Measurements from ENCODE around the gene DAZAP2. TPM values are rescaled to one million over a fixed set of nuclear protein-coding genes. Genes with fewer than 3 reads are reported as not detected.

The DAZAP2 gene
- total and polyA plus RNA-seq, 2 of the 4 experiments (the other 2 are of a cell fraction), result 62.2 to 202 TPM

DNA sequence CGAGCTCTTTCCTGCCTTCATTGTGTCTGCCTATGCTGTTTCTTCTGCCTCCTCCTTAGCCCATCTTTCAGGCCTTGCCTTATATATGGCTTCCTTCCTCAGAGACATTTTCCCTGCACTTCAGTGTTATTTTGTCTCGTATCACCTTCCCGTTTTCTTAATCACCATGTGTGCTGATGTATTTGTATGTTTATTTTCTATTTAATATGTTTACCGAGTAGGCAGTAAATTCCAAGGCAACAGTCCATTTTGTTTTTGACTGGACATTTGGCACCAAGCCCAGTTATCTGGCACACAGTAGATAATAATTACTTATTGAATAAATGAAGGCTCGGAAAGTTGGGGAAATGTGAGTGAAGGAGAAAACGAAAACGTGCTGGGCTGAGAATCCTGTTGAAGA lies 16.2 kb upstream of the DAZAP2 start:
- POLR2A ChIA-PET (ENCODE audit: unreplicated experiment), result no interaction called here
- no TSS peak for BruUV-seq (replicated peaks)
- H2BK20ac ChIP-seq (ENCODE audit: low read depth, low read length), result no peak overlapping the region

More for the DNA sequence above, 16.2 kb upstream of the DAZAP2 start:
- Histone ChIP-seq H3K4me2 (ENCODE audit: low read depth, low read length) (no peak overlapping the region), H3K23ac (ENCODE audit: low read depth, low read length) (no peak overlapping the region), H3K79me1 (ENCODE audit: low read depth in 1 of 2, low read length in 2 of 2) (peaks cover 3 to 9% of the 10 kb centered on the region in 2 experiments; a peak in 3 of 4 replicates), H2AK5ac (ENCODE audit: low read depth, low read length) (no peak overlapping the region), H3K9me1 (ENCODE audit: insufficient read depth, low read length) (peaks cover 4% of the 10 kb centered on the region; the same call in 1 of the 2 replicates), H3K27ac (ENCODE audit: insufficient read depth, low read length) (no peak overlapping the region), H2AK9ac (replicated peaks; ENCODE audit: low read depth, low read length, poor library complexity) (no peak overlapping the region), H3K27me3 (ENCODE audit: control insufficient read depth, insufficient read depth, low read length) (no peaks in the 10 kb centered on the region), H3K9ac (ENCODE audit: low read depth, low read length) (no peak overlapping the region), H2AFZ (replicated peaks; ENCODE audit: low read length, poor library complexity) (no peak overlapping the region), H4K8ac (ENCODE audit: low read depth in 2 of 2, low read length in 2 of 2) (no peak overlapping the region), H3K4ac (ENCODE audit: low read depth, low read length) (no peak overlapping the region), H3K56ac (ENCODE audit: extremely low read depth, insufficient read depth, low read length) (no peak overlapping the region), H2BK15ac (ENCODE audit: low read depth, low read length) (no peak overlapping the region), H2BK5ac (ENCODE audit: low read depth, low read length, poor library complexity, severe bottlenecking) (no peak overlapping the region), H3K4me1 (ENCODE audit: control insufficient read depth, insufficient read depth, low read length) (peaks cover 4% of the 10 kb centered on the region), H3K18ac (ENCODE audit: low read depth, low read length) (no peak overlapping the region), H3K9me3 (ENCODE audit: control insufficient read depth, insufficient read depth, low read length) (no peaks in the 10 kb centered on the region), H3K4me3 (ENCODE audit: insufficient read depth, low read depth, low read length) (no peak overlapping the region), H3K36me3 (ENCODE audit: control insufficient read depth, insufficient read depth, low read length) (no peaks in the 10 kb centered on the region), H4K5ac (ENCODE audit: low read depth, low read length) (no peak overlapping the region), H3K14ac (replicated peaks; ENCODE audit: low read depth, low read length) (no peak overlapping the region), H4K20me1 (ENCODE audit: insufficient read depth, low read length) (no peaks in the 10 kb centered on the region), H2BK120ac (ENCODE audit: low read depth, low read length) (no peak overlapping the region), H4K91ac (ENCODE audit: insufficient read depth, low read depth, low read length) (no peak overlapping the region)
- dilution Hi-C loops (cut with HindIII; ENCODE audit: low sequenced_read_pairs, unreplicated experiment), result no loop called here
- CTCF ChIA-PET, result no interaction called here
- TF ChIP-seq, protein P1, sequence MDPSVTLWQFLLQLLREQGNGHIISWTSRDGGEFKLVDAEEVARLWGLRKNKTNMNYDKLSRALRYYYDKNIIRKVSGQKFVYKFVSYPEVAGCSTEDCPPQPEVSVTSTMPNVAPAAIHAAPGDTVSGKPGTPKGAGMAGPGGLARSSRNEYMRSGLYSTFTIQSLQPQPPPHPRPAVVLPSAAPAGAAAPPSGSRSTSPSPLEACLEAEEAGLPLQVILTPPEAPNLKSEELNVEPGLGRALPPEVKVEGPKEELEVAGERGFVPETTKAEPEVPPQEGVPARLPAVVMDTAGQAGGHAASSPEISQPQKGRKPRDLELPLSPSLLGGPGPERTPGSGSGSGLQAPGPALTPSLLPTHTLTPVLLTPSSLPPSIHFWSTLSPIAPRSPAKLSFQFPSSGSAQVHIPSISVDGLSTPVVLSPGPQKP (IDR thresholded peaks at IDR 0.05; ENCODE audit: borderline replicate concordance, low read depth, low read length), result no peak
- no peak for TF ChIP-seq SMC3 (IDR thresholded peaks at IDR 0.05; ENCODE audit: low read depth, low read length)
- TF ChIP-seq, protein P2, sequence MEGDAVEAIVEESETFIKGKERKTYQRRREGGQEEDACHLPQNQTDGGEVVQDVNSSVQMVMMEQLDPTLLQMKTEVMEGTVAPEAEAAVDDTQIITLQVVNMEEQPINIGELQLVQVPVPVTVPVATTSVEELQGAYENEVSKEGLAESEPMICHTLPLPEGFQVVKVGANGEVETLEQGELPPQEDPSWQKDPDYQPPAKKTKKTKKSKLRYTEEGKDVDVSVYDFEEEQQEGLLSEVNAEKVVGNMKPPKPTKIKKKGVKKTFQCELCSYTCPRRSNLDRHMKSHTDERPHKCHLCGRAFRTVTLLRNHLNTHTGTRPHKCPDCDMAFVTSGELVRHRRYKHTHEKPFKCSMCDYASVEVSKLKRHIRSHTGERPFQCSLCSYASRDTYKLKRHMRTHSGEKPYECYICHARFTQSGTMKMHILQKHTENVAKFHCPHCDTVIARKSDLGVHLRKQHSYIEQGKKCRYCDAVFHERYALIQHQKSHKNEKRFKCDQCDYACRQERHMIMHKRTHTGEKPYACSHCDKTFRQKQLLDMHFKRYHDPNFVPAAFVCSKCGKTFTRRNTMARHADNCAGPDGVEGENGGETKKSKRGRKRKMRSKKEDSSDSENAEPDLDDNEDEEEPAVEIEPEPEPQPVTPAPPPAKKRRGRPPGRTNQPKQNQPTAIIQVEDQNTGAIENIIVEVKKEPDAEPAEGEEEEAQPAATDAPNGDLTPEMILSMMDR (conservative IDR thresholded peaks at IDR 0.05; ENCODE audit: low read depth, low read length), result no peak
- TF ChIP-seq RAD21 (IDR thresholded peaks at IDR 0.05; ENCODE audit: low read length), result no peak
- TF ChIP-seq, protein P3, sequence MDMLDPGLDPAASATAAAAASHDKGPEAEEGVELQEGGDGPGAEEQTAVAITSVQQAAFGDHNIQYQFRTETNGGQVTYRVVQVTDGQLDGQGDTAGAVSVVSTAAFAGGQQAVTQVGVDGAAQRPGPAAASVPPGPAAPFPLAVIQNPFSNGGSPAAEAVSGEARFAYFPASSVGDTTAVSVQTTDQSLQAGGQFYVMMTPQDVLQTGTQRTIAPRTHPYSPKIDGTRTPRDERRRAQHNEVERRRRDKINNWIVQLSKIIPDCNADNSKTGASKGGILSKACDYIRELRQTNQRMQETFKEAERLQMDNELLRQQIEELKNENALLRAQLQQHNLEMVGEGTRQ (IDR thresholded peaks at IDR 0.05; ENCODE audit: low read depth, low read length), result no peak
- TF ChIP-seq POLR2A (IDR thresholded peaks at IDR 0.05; ENCODE audit: low read depth, low read length), result no peak
- TF ChIP-seq NFE2L2 (IDR thresholded peaks at IDR 0.05; ENCODE audit: low read depth, low read length), result no peak
- no peak for TF ChIP-seq FOS (IDR thresholded peaks at IDR 0.05; ENCODE audit: low read depth, low read length)
- WGBS, 2 experiments (ENCODE audit: extremely low coverage in 2 of 2, insufficient read length in 1 of 2), result 75% methylated on average over 1 of the region's 7 CpGs; no CpG with 5 or more reads in 1 of the 2 experiments
- intact Hi-C loops (cut with micrococcal nuclease), result no loop called here
- in situ Hi-C loops (cut with MboI; ENCODE audit: low sequenced_read_pairs), result no loop called here
- DNase-seq, result no peak
- ATAC-seq (ENCODE audit: low read depth), result no peak
